ENCODE data around the gene PTPRN2.

Gene PTPRN2

DNA sequence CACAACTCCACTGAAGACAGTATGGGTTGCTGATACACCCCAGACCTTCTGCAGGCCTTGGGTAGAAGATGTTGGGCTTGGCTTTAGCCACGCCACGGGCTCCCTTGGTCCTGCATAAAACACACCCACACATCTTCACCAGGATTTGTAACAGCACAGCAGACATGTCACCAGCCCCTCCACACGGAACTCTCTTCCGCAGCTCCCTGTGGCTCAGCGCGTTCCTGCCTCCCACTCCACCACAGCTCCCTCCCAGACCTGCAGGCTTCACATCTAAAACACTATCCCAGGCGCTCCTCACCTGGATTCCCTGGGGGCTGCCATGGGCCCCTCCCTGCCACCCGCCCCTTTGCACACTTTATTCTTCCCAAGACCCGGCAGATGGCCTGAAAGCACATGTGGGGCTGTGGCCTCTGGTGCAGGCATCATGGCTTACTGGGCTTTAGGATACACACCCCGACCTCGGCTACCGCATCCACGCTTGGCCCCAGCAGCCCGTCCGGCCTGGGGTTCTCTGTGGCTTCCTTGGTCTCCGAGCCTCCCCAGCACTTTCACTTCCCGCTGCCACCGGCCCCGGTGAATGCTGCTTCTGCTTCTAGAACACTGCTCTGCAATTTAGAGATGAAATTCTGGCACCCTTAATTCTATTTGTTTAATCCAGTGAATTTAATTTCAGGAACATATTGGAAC is 818.0 kb downstream of the PTPRN2 start:
- no peak for DNase-seq (ENCODE audit: low read depth)

- no peak for DNase-seq (ENCODE audit: low read depth)
These were observed 818.5 kb downstream of the PTPRN2 start for GRCh38 chr7:157769086-157769485.

- no peak for DNase-seq (ENCODE audit: low read depth)
These were observed 819.4 kb downstream of the PTPRN2 start for GRCh38 chr7:157768198-157768597.

DNA sequence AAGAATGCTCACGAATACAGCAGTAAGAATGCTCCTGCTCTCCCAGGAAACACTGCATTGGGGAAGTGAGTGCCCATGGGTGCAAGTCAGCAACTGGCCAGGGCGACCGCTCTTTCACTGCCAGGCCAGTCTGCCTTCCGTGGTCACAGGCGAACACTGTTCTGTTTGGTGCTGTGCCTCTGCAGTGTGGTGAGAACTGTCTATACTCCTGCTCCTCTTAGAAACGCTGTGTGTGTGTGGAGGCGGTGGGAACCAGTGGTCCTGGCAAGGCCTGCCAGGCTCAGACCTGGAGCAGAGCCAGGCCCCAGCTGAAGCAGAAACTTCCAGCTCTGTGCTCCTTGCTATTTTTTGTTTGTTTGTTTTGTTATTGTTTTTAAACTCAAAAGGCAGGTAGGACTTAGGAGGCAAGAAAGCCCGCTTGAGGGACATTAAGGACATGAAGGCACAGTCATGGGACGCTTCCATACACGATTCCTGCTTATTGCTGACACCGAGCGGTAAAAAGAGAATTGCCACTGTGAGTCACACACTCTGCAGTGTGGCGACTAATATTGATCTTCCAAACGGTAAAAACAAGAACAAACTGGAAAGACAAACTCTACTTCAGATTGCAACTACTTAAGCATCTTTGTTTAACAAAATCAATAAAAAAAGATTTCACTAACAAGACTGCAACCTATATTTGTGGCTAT is 820.0 kb downstream of the PTPRN2 start:
- DNase-seq (ENCODE audit: low read depth) = no peak

DNA sequence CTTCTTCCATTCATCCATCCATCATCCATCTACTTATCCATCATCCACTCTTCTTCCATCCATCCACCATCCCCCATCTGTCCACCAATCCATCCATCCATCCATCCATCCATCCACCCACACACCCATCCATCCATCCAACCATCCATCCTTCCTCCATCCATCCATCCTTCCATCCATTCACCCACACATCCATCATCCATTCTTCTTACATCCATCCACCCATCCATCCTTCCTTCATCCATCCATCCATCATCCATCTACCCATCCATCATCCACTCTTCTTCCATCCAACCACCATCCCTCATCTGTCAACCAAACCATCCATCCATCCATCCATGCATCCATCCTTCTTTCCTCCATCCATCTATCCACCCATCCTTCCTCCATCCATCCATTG is 821.5 kb downstream of the PTPRN2 start:
- DNase-seq (ENCODE audit: low read depth) = no peak

DNA sequence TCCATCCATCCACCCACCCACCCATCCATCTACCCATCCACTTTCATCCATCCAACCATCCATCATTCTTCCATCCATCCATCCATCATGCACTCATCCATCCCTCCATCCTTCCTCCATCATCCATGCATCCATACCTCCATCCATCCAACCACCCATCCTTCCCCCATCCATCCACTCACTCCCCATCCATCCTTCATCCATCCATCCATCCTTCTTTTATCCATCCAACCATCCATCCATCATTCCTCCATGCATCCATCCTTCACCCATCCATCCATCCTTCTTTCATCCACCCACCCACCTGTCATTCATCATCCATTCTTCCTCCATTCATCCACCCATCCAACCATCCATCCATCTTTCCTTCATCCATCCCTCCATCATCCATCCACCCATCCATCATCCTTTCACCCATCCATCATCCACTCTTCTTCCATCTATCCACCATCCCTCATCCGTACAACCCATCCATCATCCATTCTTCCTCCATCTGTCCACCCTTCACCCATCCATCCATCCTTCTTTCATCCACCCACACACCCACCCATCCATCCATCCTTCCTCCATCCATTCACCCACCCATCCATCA is 822.6 kb downstream of the PTPRN2 start:
- no peak for DNase-seq (ENCODE audit: low read depth)

GRCh38 chr7:157764193-157764592 is 823.4 kb downstream of the PTPRN2 start:
- DNase-seq (ENCODE audit: low read depth) = no peak

GRCh38 chr7:157763279-157764000 is 824.2 kb downstream of the PTPRN2 start:
- DNase-seq (ENCODE audit: low read depth) = no peak

DNA sequence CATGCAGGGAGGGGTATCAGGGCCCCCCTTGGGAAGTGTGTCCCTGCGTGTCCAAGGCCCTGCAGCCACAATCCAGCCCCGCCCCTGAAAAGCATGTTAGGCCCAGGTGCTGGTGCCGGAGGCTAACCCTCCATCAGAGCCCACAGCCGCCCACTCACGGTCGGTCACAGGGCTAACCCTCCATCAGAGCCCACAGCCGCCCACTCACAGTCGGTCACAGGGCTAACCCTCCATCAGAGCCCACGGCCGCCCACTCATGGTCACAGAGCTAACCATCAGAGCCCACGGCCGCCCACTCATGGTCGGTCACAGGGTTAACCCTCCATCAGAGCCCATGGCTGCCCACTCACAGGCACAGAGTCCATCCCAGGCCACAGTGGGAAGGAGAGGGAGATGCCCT is 824.8 kb downstream of the PTPRN2 start:
- DNase-seq (ENCODE audit: low read depth) = no peak

DNA sequence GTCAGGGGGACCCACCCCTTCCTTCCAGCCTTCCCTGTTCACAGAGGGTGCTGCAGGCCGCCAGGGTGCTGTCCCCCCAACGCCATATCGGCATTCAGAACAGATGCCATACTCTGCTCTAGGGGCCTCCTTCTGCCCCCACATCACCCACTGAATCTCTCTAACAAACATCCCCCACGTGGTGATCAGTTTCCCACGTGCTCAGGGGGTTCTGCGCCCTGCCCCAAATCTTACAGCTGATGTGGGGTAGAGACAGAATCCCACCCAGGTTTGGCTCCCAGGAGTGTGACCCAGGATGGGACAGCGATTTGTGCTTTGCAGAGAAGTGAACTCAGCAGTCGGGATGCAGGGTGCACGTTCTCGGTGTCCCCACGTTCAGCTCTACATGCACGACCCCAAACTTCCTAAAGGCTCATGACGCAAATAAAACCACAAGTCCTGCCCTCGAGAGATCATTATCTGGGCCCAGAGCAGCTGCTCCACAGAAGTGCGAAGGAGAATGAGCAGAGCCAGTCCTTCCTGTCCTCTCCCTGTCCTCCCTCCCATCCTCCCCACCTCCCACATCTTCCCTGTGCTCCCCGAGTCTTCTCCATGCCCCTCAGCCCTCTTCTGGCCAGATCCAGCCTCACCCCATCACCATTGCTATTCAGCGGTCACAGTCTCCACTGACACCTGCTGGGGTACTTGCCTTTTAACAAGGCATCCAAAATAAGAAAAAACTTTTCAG is 827.5 kb downstream of the PTPRN2 start:
- no peak for DNase-seq (ENCODE audit: low read depth)

- no peak for DNase-seq (ENCODE audit: low read depth)
These were observed 828.3 kb downstream of the PTPRN2 start for GRCh38 chr7:157759246-157759805.

- DNase-seq (ENCODE audit: low read depth) = no peak
These were observed 829.0 kb downstream of the PTPRN2 start for GRCh38 chr7:157758468-157759245.

GRCh38 chr7:157757776-157758467 is 829.7 kb downstream of the PTPRN2 start:
- no peak for DNase-seq (ENCODE audit: low read depth)

DNA sequence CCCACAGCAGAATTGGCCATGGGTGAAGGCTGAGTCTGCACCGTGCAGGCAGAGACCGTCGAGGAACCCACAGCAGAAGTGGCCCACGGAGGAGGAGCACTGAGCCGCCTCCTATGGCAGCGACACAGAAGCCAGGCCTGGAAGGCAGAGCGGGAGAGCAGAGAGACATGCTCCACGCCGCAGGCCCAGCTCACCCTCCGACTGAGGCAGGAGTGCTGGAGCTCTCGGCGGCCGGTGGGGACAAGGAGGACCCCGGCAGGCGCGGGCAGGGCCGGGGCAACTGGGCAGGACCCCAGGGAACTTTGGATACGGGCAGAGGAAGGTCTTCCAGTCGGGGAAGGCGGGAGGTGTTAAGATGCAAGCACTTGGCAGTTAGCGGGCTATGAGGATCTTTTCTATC is 830.4 kb downstream of the PTPRN2 start:
- no peak for DNase-seq (ENCODE audit: low read depth)

- DNase-seq (ENCODE audit: low read depth) = no peak
These were observed 831.9 kb downstream of the PTPRN2 start for GRCh38 chr7:157755741-157756140.

GRCh38 chr7:157754416-157754790 is 833.2 kb downstream of the PTPRN2 start:
- no peak for DNase-seq (ENCODE audit: low read depth)

GRCh38 chr7:157753713-157754415 is 833.8 kb downstream of the PTPRN2 start:
- DNase-seq (ENCODE audit: low read depth) = no peak

GRCh38 chr7:157752832-157753291 is 834.8 kb downstream of the PTPRN2 start:
- no peak for DNase-seq (ENCODE audit: low read depth)

DNA sequence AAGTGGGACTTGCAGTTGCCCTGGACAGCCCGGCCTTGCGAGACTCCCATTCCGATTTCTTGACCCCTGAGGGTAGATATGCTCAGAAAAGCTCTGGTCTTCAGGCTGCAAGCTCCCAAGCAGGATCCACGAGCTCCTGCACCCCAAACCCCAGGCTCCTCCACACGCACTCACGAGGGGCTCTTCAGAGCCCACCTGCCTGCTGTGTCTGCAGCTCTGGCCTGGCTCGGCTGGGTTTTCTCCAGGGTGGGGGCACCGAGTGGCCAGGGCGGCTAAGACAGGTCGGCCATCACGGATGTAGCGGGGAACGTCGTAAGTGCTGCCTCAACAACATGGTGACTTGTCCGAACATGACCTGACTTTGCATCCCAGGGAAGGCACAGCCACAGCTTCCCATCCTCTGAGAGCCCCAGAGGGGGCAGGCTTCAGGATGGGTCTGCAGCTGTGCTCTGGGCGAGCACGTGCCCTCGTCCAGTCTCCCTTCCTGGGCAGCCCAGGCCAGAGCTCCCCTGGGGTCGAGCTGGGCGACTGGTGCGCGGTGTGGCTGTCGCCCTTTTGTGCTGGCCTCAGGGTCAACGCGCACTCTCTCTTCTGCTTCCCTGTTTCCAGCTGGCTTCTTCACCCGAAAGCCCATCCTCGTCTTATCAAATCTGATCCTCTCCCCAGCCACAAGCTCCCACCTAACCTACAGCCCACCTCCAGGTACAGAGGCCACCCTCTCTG is 835.5 kb downstream of the PTPRN2 start:
- no peak for DNase-seq (ENCODE audit: low read depth)

Measured in CMK (cell line).